Smooth muscle cell (in vitro differentiated cells): Measurements from ENCODE around the gene PLXNA1. TPM values are rescaled to one million over a fixed set of nuclear protein-coding genes. Genes with fewer than 3 reads are reported as not detected.

Source experiments
- DNase-seq: peaks from one replicate; lab custom pipeline; 2025; ENCODE audit not compliant: unreplicated experiment; lab: John Stamatoyannopoulos, UW
- H2AFZ ChIP-seq: fragments of 200-600 bp; sonication (generic); 2 replicates; pipeline ENCODE4 v1.6.0; 2016; ENCODE audit warnings: antibody characterized with exemption, low read depth, mild to moderate bottlenecking
- H3F3A ChIP-seq: fragments of 200-600 bp; sonication (generic); 2 replicates; pipeline ENCODE4 v1.6.0; 2017; ENCODE audit warnings: antibody characterized with exemption, low read depth
- H3K27ac ChIP-seq: fragments of 200-600 bp; sonication (generic); 2 replicates; pipeline ENCODE4 v1.5.1; 2016; ENCODE audit warnings: low read depth, mild to moderate bottlenecking
- H3K27me3 ChIP-seq: fragments of 200-600 bp; sonication (generic); 2 replicates; pipeline ENCODE4 v1.6.1; 2016; ENCODE audit warnings: low read depth, mild to moderate bottlenecking
- H3K36me3 ChIP-seq: fragments of 200-600 bp; sonication (generic); 2 replicates; pipeline ENCODE4 v1.5.1; 2016; ENCODE audit warnings: low read depth
- H3K4me1 ChIP-seq: fragments of 200-600 bp; sonication (generic); 2 replicates; pipeline ENCODE4 v1.5.1; 2016; ENCODE audit warnings: low read depth
- H3K4me2 ChIP-seq: fragments of 200-600 bp; sonication (generic); 2 replicates; pipeline ENCODE4 v1.6.0; 2016; ENCODE audit warnings: mild to moderate bottlenecking
- H3K4me3 ChIP-seq: fragments of 200-600 bp; sonication (generic); 2 replicates; pipeline ENCODE4 v1.5.1; 2016; ENCODE audit warnings: mild to moderate bottlenecking
- H3K79me2 ChIP-seq: fragments of 200-600 bp; sonication (generic); 2 replicates; pipeline ENCODE4 v1.6.0; 2016; ENCODE audit warnings: low read depth, mild to moderate bottlenecking
- H3K9ac ChIP-seq: fragments of 200-600 bp; sonication (generic); 2 replicates; pipeline ENCODE4 v1.6.0; 2016; ENCODE audit warnings: low read depth
- H3K9me3 ChIP-seq: fragments of 200-600 bp; sonication (generic); replicated peaks from 2 replicates; pipeline ENCODE4 v1.5.1; 2016; ENCODE audit warnings: low read depth
- H4K20me1 ChIP-seq: fragments of 200-600 bp; sonication (generic); 2 replicates; pipeline ENCODE4 v1.6.0; 2016; ENCODE audit warnings: low read depth
- WGBS: methylation state at CpG from one replicate; pipeline ENCODE4 v1.1.7; 2016; ENCODE audit warnings: low lambda C conversion rate; 5-methylcytosine and 5-hydroxymethylcytosine counted together
- polyA plus RNA-seq: library from polyadenylated mRNA; unstranded; fragments of >200 nt; fragmentation: Nextera tagmentation; extraction: Ambion mirVana; gene quantifications from 2 replicates; pipeline ENCODE4 v1.2.1, GENCODE V29; 2016
- total RNA-seq: library from RNA; depleted of rRNA; stranded (reverse); fragments of >200 nt; gene quantifications from 2 replicates; pipeline ENCODE4 v1.2.3, GENCODE V29; 2014
- TF ChIP-seq, protein P1 (sequence below): fragments of 200-600 bp; sonication (generic); IDR thresholded peaks from 2 replicates; pipeline ENCODE4 v1.5.1; 2017; ENCODE audit warnings: borderline replicate concordance, mild to moderate bottlenecking, antibody characterized with exemption; ENCODE audit not compliant: insufficient read depth, poor library complexity, severe bottlenecking

Gene PLXNA1
- total and polyA plus RNA-seq, 2 experiments from 2014 or later = 37.9 to 50.8 TPM

DNA sequence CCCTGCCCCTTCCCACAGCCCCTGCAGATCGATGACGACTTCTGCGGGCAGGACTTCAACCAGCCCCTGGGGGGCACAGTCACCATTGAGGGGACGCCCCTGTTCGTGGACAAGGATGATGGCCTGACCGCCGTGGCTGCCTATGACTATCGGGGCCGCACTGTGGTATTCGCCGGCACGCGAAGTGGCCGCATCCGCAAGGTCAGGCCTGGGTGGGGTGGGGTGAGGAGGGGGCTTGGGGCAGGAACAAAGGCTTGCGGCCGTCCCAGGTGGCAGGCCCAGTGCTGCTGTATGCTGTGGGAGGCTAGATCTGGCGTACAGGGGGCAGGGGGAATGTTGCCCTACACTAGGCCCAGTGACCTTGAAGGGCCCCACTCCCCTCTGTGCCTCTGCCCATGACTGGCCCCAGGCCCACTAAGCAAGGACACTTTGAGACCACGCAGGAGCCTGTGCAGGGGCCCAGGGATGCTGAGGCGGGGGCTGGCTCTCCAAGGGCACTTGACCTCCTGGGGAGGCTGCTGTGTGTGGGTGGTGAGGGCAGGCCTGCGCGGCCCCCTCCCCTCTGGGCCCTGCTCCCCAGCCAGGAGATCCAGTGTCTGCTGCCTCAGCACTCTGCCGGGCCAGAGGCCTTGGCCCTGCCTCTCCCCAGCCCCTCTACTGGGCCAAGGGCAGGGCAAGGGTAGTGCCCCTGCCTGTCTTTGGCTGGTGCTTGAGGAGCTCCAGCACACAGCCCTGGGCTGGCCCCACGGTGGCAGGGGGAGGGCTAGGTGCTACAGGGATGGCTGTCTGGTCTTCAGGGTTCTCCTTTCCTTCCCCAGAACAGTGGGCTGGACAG lies 8.7 kb downstream of the PLXNA1 start:
- WGBS = 93% methylated on average over 17 of the region's 24 CpGs

DNA sequence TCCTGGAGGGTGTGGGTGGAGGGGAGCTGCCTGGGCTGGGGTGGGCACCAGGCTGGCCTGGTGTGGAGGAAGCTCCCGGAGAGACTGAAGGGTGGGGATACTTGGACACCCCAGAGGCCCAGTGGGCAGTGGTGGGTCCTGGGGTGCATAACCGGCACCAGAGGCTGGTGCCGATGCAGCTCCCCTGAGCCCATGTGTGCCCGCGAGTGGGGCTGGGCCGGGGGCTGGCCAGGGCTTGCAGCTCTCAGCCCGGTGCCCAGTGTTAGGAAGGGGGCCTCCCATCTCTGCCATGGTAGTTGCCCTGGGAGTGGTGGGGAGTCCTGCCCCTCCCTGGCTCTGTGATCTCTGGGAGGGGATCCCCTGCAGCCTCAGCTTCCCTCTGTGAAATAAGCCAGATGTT lies 9.3 kb downstream of the PLXNA1 start:
- TF ChIP-seq, protein P1, sequence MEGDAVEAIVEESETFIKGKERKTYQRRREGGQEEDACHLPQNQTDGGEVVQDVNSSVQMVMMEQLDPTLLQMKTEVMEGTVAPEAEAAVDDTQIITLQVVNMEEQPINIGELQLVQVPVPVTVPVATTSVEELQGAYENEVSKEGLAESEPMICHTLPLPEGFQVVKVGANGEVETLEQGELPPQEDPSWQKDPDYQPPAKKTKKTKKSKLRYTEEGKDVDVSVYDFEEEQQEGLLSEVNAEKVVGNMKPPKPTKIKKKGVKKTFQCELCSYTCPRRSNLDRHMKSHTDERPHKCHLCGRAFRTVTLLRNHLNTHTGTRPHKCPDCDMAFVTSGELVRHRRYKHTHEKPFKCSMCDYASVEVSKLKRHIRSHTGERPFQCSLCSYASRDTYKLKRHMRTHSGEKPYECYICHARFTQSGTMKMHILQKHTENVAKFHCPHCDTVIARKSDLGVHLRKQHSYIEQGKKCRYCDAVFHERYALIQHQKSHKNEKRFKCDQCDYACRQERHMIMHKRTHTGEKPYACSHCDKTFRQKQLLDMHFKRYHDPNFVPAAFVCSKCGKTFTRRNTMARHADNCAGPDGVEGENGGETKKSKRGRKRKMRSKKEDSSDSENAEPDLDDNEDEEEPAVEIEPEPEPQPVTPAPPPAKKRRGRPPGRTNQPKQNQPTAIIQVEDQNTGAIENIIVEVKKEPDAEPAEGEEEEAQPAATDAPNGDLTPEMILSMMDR = no peak
- Histone ChIP-seq H3K4me3 (no peak overlapping the region), H3K9me3 (no peaks in the 10 kb centered on the region), H3K36me3 (no peaks in the 10 kb centered on the region), H3K27me3 (no peaks in the 10 kb centered on the region), H4K20me1 (peaks cover 100% of the 10 kb centered on the region), H3F3A (no peaks in the 10 kb centered on the region), H3K27ac (no peak overlapping the region), H2AFZ (no peak overlapping the region), H3K9ac (no peak overlapping the region), H3K4me2 (no peak overlapping the region), H3K4me1 (no peaks in the 10 kb centered on the region), H3K79me2 (peaks cover 92% of the 10 kb centered on the region)
- WGBS = 100% methylated on average over 2 of the region's 7 CpGs
- no peak for DNase-seq

More for the DNA sequence above, 8.7 kb downstream of the PLXNA1 start:
- no peak overlapping the region for H3K4me2 ChIP-seq
- H2AFZ ChIP-seq = no peak overlapping the region
- no peaks in the 10 kb centered on the region for H3F3A ChIP-seq
- no peaks in the 10 kb centered on the region for H3K4me1 ChIP-seq
- TF ChIP-seq, protein P1 = no peak
- no peak overlapping the region for H3K4me3 ChIP-seq
- H3K27me3 ChIP-seq = no peaks in the 10 kb centered on the region
- peaks cover 93% of the 10 kb centered on the region for H3K79me2 ChIP-seq
- no peak overlapping the region for H3K27ac ChIP-seq
- H4K20me1 ChIP-seq = peaks cover 100% of the 10 kb centered on the region
- no peaks in the 10 kb centered on the region for H3K36me3 ChIP-seq
- H3K9me3 ChIP-seq = no peaks in the 10 kb centered on the region
- H3K9ac ChIP-seq = no peak overlapping the region
- no peak for DNase-seq

DNA sequence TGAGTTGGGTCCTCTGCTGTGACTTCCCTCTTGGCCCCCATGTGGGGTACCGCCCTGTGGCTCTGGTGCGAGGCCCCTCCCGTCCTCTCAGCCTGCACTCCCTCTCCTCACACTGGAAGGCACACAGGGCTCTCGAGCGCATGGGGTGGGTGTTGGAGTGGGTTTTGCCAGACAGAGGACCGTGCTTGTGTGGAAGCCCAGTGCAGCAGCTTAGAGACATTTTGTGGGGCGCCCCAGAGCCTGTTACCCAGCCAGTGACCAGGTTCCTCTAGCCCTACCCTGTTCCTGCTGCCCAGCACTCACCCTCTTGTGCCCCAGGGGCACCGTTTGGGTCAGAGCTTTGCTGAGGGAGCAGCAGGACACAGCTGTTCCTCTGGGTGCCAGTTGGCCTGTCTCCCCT lies 9.9 kb downstream of the PLXNA1 start:
- Histone ChIP-seq H3F3A (no peaks in the 10 kb centered on the region), H3K9ac (no peak overlapping the region), H3K4me3 (no peak overlapping the region), H3K9me3 (no peaks in the 10 kb centered on the region), H3K27me3 (no peaks in the 10 kb centered on the region), H3K79me2 (peaks cover 92% of the 10 kb centered on the region), H3K36me3 (no peaks in the 10 kb centered on the region), H3K4me1 (no peaks in the 10 kb centered on the region), H2AFZ (no peak overlapping the region), H3K27ac (no peak overlapping the region), H4K20me1 (peaks cover 100% of the 10 kb centered on the region), H3K4me2 (no peak overlapping the region)
- no peak for DNase-seq
- 96% methylated on average over 8 of the region's 8 CpGs for WGBS
- TF ChIP-seq, protein P1 = no peak

DNA sequence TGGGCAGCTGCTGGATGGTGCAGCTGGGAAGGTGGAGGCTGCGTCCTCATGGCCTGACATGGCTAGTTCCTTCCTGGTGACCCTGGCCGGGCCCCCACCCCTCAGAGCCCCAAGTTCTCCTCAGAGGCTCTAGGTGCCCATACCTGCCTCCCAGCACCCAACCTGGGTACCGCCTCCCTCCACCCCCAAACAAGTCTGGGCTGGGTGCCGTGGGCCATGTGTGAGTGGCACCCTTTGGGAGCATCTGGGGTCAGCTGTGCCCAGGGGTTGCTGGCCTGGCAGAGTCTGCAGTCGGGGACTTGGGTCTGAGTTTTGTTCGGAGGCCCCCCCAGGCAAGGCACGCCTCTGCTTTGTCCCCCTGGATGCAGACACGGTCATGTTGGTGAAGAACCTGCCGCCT lies 10.5 kb downstream of the PLXNA1 start:
- Histone ChIP-seq H3K9me3 (no peaks in the 10 kb centered on the region), H3K27ac (no peak overlapping the region), H3K4me1 (no peaks in the 10 kb centered on the region), H3K36me3 (no peaks in the 10 kb centered on the region), H2AFZ (no peak overlapping the region), H3K9ac (no peak overlapping the region), H3K79me2 (peaks cover 92% of the 10 kb centered on the region), H4K20me1 (peaks cover 100% of the 10 kb centered on the region), H3F3A (no peaks in the 10 kb centered on the region), H3K4me2 (no peak overlapping the region), H3K4me3 (no peak overlapping the region), H3K27me3 (no peaks in the 10 kb centered on the region)
- no peak for DNase-seq
- TF ChIP-seq, protein P1 = no peak
- WGBS = 96% methylated on average over 9 of the region's 9 CpGs
